ENCODE results near the gene CDH23.

Gene CDH23

DNA sequence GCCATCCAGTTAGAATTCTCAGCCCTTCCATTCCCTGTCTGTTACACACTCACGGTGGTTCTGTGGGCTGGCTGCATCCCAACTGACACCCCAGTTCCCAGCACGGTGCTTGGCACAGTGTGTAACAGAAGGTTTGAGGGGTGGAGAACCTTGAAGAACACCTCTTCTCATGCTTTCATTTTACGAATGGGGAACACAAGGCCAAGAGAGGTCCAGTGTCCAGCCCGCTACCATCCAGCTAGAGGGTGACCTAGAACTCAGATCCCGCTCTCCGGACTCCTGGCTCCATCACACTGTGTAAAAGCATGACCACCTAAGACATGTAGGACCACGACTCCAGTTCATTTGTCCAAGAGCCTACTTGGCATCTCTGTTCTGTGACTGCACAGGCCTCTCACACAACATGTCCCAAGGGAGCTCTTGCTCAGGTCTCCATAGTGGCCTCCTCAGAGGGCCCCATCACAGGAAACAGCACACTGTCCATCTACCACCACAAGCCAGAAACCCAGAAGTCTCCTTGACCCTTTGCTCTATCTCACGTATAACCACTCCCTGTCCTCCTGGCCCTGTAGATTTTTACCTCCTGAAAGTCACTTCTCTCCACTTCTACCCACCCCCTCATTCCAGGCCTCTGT is 2.8 kb upstream of the CDH23 start:
- DNase-seq: no peak

DNA sequence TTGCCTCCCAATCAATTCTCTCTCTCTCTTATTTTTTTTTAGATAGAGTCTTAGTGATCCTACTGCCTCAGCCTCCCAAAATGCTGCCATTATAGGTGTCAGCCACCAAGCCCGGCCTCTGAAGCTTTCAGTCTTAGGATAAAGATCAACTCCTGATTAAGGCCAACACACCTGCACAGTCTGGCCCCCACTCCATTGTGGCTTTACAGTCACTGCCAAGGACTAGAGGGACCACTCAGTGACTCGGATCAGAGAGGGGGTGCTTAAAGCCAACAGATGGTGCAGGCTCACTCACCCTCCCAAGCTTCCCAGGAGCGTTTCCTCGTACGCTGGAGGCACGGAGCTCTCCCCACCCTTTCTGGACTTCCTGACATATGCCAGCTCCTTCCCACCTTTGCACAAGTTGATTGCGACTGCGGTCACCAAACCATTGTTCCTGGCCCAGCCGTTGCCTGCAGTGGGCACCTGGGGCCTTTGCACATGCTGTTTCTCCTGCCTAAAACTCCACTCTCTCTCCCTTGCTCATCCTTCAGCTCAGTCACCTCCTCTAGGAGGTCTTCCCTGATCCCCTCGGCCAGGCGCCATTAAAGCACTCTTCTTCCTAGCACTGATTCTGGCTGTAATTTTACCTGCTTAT is 1.7 kb upstream of the CDH23 start:
- no peak for DNase-seq

DNA sequence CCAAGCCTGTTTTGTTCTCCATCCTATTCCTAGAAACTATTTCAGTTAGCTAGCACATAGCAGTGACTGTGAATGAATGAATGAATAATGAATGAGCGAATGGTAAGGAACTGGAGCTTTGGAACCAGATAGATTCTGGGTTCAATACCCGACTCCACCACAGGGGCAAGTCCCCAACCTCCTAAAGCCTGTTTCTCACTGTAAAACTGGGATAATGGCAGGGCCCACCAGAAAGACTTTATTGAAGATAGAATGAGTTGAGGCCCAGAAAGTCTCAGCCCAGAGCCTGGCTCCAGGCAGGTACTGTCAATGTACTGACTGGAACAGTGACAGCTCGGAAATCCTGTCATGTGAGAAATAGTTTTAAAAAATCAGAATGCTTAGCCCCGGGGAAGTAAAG is 1.1 kb upstream of the CDH23 start:
- no peak for DNase-seq

DNA sequence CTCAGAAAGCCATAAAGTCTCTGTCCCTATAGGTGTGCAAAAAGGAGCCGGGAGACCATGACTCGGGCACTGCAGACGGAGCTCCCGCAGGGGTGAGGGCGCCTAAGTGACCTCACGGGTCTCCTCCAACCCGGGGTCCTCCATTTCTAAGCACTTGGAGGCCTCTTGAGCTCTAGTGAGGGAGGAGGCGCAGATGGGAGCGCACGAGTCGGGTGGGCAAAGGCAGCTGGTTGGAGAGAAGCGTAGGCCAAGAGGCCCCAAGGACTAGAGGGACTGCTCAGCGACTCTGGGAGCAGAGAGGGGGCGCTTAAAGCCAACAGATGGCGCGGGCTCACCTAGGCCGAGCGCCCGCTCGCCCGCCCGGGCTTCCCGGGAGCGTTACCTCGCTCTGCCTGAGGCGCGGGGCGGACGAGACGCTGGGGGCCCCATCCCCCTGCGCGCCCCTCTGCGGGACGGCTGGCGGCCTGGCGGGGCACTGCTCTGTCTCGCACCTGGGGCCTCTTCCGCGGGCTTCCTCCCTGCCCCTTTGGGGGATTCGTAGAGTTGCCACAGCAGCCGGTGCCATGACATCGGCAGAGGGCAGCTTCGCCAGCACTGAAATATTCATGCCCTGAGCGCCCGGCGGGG is 523 bp upstream of the CDH23 start:
- DNase-seq: peak; percentile 73

DNA sequence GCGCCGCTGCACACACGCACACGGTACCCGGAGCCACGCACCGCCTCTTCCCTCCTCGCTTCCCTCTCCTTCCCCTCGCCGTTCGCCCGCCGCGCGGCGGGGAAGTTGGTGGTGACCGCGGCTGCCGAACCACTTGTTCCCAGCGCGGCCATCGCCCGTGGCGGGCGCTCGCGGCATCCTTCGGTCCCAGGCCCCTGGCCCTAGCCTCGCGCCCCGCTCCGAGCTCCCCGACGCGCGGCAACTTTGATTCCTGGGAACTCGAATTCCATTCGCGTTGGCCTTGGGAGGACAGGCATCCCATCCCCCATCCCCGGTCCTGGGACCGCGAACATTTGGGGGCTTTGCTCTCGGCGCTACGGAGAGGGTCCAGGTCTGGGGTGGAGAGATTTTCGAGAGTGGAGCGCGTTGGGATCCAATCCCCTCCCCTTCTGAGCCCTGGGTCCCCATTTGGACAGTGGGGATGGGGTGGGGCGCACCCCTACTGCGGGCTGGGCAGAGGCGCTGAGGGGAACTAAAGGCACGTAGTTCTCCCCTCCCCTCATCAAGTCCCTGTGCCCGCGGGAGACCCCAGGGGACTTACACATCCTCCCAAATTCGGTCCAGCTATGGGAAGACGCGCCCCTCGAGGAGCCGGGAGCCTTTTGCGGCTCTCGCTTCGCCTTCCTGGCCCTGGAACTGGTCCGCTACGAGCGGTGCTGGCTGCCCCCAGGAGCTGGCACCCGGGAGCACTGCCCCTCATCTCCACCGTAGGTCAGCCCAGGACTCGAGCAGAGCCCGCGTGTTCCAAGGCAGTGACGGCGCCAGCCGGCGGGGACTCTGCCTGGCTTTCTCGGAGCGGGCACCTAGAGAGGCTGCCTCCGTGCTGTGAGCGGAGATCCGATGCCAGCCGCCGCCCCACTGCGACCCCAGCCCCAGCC is 834 bp downstream of the CDH23 start:
- no peak for DNase-seq

DNA sequence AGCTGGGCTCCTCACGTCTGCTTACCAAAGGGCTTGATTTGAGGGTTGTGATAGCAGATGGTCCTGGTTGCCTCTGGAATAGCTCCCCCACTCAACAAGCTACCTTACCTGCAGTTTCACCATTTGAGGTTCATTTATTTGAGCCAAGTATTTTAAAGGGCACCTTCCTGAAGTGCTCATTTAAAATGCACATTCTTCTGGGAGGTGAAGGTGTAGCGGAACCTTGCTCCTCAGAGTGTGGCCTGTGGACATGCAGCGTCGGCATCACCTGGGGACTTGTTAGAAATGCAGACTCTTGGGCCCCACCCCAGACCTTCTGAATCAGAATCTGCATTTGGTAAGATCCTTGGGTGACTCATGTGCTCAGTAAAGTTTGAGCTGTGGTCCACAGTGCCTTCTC is 2.3 kb downstream of the CDH23 start:
- DNase-seq: no peak

DNA sequence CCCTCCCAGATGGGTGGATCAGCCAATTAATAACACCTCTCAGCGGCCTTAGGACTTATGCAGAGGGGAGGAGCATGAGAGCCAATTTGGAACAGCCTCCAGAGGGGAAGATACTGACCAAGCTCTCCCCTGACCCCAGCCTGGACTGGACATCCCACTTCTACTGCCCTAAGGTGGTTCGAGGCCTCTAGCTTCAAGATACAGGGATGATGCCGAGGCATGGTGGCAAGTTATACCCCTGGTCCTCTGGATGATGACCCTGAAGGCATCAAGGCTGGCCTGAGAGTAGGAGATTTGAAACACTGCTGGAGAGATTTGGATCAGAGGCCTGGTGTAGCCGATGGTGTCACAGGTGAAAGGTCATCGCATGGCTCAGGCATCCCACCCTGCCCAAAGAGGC is 3.2 kb downstream of the CDH23 start:
- no peak for DNase-seq

DNA sequence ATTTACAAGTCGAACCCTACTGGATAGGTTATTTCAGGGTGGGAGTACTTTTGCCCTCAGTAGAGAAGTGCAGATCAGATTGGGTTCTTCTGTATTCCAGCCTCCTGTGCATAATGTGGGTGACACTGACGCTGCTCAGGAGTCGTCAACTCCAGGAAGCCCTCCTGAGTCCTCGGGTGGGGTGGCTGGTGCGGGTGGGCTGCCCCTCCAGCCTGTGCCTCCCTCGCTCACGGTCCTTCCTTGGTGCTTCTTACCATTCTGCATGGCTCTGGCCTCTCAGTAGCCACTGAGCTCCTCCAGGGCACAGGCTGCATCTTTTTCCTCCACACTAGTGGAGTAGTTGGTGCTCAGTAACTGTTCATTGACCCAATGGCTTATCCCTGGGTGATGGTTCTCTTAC is 4.3 kb downstream of the CDH23 start:
- no peak for DNase-seq

DNA sequence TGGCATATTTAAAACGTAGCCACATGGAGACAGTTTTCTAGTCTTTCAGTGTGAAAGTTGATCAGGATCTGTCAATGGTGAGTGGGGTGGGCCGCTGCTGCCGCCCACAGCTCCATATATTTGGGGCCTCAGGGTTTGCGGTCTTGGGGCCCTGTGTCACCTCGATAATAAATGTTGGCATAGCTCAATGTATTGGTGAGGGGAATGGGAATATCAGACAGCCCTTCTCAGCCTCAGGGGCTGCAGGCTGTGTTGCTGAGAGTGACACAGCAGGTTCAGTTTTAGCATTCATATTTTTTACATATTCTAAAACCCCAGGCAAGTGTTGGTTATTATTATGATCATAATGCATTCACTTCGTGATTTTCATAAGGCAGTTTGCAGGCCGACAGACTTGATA is 5.3 kb downstream of the CDH23 start:
- no peak for DNase-seq

DNA sequence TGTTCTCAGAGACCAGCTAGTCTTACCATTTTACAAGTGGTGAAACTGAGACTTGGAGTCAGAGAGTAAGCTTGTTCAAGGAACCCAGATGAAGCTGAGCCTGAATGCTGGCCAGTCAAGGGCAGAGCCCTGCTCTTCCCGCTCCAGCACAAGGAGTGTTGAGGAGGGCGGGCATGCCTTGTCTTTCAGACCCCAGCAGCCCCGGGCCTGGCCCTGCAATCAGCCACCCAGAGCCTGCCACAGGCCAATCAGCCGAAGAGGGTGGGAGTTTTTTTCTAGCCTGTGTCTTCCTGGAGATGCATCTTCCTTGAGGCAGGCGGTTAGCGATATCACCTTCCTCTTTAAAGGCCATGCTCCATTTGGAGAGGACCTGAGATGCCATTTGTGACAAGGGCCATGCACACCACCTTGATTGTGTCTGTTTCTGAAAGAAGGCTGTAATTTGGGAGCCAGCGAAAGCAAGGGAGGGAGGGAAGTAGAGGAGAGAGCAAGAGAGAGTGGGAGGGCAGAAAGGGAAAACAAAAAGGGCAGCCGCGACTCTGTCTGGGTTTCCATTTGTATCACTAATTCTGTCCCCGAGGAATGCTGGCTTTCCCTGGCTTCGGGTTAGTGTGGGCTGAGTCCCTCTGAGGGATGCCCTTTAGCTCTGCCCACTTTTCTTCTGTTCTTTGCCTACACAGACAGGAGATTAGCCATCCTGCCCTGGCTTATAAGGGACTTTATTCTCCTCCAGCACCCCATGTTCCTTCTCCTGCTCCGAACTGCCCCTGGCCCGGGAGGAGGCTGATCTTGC is 8.0 kb downstream of the CDH23 start:
- no peak for DNase-seq

DNA sequence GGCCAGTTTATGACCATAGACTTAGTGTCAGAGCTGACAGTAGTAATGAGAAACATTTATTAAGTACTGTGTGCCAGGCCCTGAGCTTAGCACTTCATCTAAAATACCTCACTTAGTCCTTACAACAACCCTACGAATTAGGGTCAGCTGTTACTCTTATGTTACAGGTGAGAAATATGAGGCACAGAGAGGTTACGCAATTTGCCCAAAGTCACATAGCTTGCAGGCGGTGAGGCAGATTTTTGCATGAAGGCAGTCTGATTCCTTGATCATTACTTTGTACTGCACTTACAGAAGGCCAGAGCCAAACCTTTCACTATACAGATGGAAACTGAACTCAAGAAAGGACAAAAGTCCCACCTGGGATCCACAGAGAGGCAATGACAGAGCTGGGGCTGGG is 10.2 kb downstream of the CDH23 start:
- DNase-seq: no peak

DNA sequence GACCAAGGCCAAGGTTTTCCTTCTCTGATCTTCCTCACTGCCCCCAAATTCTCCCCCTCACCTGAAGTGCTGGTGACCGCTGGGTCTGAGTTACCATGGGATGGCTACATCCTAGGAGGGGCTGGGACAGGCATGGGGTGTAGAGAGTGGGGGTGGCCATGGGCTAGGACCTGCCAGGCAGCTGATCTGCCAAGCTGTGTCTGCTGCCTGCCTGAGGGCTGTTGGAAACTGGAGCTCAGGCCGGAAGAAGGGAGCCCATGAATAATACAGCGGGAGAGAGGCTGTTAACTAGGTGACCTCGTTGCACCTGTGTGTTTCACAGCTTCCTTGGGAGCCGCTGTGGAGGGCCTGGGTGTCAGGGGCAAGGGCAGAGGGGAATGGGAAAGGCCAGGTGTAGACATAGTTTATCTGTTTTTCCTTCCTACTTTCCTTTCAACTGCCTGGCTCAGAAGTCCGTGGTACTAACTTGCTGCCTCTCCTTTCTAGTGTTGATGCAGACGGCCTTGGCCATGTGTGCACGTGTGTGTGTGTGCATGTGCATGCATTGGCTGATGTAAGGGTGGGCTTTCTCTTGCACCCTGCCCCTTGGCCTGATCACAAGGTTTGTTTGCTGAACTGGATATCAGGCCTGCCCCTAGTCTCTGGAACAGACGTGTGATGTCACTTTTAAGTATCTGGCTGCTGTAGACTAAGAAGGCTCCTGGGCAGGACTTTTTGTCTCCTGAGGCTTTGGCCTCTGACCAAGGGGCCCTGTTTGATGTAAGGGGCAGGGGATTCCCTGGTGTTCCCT is 11.9 kb downstream of the CDH23 start:
- no peak for DNase-seq

DNA sequence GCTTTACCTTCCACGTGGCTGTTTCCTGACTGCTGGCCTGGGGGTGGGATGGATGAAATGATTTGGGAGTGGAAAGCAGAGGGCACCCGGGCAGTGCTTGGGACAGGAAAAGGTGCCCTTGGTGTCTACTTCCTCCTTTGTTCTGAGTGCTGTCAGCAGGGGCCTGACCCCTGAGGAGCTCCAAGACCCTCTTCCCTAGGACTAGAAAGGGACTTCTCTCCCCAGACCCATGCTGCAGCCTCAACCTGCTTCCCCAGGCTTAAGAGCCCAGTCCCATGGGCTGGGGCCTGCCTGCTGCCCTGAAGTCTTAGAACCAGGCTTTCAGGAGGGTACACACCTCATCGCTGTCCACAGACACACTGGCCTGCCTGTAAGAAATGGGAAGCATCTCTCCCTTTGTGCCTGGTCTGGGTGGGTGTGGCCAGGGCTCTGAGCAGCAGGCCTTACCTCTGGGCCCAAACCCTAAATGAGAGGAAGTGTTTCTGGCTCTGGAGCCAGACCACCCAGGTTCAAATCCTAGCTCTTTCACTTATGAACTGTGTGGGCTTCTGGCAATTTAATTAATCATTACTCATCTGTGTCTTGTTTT is 12.9 kb downstream of the CDH23 start:
- DNase-seq: no peak

DNA sequence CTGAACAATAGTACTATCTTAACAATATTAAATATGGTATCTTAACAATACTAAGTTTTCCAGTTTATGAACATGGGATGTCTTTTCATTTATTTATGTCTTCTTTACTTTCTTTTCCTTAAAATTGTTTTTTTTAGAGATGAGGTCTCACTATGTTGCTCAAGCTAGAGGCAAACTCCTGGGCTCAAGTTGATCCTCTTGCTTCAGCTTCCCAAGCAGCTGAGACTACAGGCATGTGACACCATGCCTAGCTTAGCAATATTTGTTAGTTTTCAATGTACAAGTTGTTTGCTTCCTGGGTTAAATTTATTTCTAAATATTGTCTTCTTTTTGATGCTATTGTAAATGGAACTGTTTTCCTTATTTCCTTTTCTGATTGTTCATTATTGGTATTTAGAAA is 16.9 kb downstream of the CDH23 start:
- DNase-seq: no peak

DNA sequence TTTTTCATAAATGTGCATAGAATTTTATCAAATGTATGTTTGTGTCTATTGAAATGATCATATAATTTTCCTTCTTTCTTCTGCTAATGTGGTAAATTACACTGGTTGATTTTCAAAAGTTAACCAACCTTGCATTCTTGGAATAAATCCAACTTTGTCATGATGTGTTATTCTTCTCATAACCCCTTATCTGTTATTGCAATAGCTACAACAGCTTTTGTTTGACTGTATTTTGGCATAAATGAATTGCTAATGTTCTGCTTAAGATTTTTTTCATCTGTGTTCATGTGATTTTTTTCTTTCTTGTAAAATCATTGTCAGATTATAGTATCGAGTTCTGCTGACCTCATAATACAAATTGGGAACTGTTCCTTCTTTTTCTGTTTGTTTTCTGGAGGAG is 17.6 kb downstream of the CDH23 start:
- no peak for DNase-seq

DNA sequence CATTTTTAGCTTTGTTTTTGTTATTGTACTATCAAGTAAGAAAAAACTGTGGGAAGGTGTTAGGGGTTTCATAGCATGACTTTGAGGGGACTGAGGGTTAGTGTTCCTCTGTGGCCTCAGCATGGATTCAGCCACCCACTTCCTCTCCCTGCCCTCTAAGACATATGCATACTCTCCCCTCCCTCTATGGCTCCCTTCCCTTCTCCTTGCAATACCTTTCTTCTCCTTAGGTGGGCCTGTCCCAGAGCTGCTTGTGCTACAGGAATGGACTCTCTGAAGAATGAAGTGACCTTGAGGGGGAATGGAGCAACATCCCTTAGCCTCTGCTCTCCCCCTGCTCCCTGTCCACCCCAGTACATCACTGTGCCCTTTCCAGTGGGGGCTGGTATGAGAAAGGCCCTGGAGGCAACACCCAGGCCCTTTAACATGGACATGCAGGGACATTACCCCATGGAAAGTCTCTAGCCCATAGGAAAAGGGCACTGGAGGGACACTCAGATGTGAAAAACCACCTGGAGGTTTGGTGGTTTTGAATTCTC is 22.4 kb downstream of the CDH23 start:
- no peak for DNase-seq

DNA sequence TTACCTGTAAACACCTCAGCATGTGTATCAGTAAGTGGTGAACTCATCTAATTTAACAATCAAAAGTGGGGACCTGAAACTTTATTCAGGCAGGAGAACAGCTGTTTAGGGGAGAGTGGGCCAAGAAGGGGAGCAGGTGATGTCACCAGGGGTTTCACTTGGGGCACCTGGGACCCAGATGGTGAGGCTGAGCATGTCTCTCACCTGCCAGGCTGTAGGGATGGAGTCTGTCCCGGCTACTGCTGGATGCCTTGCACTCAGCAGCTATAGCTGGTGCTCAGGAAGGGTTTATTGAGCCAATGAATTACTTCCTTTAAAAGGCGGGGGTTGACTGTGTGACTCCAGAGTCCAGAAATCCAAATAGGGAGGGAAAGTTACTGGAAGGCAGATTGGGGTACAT is 23.0 kb downstream of the CDH23 start:
- no peak for DNase-seq

DNA sequence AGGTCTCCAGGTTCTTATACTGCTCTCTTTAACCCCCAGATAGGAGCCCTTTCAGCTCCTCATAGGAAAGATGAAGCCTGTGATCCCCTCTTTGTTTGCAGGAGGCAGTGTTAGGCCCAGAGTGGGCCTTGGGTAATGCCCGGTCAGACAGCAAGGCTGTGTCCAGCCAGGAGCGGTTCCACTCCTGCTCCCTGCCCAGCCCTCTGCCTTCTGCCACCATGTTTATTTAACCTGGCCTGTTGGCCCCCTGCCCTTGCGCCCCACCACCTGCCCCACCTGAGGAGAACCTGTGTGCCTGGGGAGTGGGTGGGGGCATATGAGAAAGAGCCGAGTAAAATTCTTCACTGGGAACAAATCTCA is 24.3 kb downstream of the CDH23 start:
- no peak for DNase-seq

DNA sequence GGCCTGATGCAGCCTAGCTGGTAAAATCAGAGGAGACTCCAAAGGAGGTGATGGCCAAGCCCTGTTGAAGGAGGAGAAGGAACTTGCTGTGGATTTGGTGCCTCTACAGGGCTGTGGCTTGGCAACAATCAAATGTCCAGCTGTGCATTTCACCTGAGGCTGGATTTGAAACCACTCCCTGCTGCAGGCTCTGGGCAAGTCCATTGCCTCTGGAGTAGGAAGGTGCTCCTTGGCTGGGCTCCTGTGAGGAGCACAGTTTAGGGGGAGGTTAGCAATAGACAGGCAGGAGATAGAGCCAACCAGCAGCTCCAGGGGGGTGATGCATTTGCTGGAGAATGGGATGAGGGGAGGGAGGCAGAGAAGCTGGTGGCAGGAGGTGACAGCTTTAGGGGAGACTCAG is 26.5 kb downstream of the CDH23 start:
- DNase-seq: no peak

DNA sequence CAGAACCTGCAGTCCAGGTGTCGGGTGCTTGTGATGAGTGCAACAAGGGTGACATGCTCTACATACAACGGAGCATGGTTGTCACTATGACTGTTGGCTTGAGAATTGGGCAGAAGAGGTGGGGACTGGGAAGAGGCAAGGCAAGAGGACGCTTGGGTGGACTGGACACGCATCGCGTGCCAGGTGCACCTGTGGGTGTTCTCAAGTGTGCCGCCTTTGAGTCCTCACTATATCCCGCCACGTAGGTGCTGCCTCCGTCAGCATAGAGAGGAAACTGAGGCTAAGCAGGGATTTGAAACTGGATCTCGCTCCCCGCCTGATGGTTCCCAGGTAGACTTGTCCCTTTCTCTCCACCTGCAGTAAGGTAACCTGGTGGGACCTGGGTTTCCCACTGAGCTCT is 27.2 kb downstream of the CDH23 start:
- no peak for DNase-seq

DNA sequence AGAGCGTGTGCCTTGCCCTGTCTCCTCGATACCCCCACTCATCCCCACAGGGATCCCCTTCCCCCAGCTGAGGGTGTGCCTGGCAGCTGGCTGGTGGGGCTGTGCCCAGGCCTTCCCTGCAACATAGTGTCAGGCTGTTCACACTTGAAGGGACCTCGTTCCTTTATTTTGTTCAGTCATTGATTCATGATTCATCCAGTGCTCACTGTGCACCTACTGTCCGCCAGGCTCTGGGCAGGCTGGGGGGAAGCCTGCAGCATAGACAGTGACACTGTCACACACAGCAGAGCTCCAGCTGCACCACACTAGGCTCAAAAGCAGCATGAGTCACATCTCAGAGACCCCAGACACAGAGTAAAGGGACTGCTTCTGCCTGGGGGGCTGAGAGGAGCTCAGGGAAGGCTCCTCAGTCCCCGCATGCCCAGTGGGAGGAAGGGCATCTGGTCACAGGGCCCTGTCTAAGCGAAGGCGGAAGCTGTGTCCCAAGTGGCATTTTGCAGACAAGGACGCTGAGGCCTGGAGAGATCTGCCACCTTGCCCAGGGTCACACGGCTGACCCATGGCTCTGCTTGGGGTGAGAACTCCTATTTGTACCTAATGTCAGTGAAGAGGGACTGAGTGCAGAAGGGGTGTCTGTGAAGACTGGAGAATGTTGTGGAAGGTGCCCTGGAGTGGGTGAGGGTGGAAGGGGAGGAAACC is 27.9 kb downstream of the CDH23 start:
- DNase-seq: no peak
